Thyroid gland (tissue), 4 donors: ENCODE data around the gene C17orf100. TPM values are rescaled to one million over a fixed set of nuclear protein-coding genes. Genes with fewer than 3 reads are reported as not detected.

Source experiments
- DNase-seq, 2 donors: peaks; one replicate each; pipeline ENCODE4 v3.0.0-alpha.2; 2019
- H3K27ac ChIP-seq, 3 donors: fragments of 200-600 bp; sonication (generic); 1 replicate in 2 of 3; 2 replicates in 1 of 3; pipeline ENCODE4 v1.5.1; 2016 to 2019; ENCODE audit warnings: mild to moderate bottlenecking in 1 of 3, moderate library complexity in 1 of 3
- H3K27me3 ChIP-seq: fragments of 200-600 bp; sonication (generic); one replicate; pipeline ENCODE4 v1.5.1; 2019
- H3K36me3 ChIP-seq, 2 donors: fragments of 200-600 bp; sonication (generic); one replicate each; pipeline ENCODE4 v1.5.1; 2016 to 2019
- H3K4me1 ChIP-seq, 2 donors: fragments of 200-600 bp; sonication (generic); one replicate each; pipeline ENCODE4 v1.5.1; 2017 to 2019
- H3K4me3 ChIP-seq, 3 donors: fragments of 200-600 bp; sonication (generic); replicated peaks in 1 of 3; 1 replicate in 2 of 3; 2 replicates in 1 of 3; pipeline ENCODE4 v1.5.1; 2016; ENCODE audit warnings: mild to moderate bottlenecking in 1 of 3
- H3K9me3 ChIP-seq: fragments of 200-600 bp; sonication (generic); one replicate; pipeline ENCODE4 v1.5.1; 2017
- CTCF ChIP-seq, 6 experiments: fragments of 200-600 bp in 3 of 6; fragments of 450-650 bp in 3 of 6; sonication (generic) in 3 of 6; IDR thresholded peaks; one replicate each; pipeline ENCODE4 v1.5.1; 2016 to 2019; ENCODE audit warnings: antibody characterized with exemption in 6 of 6, mild to moderate bottlenecking in 2 of 6, inconsistent platforms in 1 of 6, moderate library complexity in 1 of 6
- POLR2A ChIP-seq, 2 donors: fragments of 450-650 bp; IDR thresholded peaks; one replicate each; pipeline ENCODE4 v1.6.1; 2017; ENCODE audit warnings: antibody characterized with exemption in 2 of 2, mild to moderate bottlenecking in 2 of 2, moderate library complexity in 1 of 2
- WGBS, 2 donors: methylation state at CpG; one replicate each; pipeline ENCODE4 v1.1.5; 2017; 5-methylcytosine and 5-hydroxymethylcytosine counted together
- intact Hi-C: fragments of 100-400 bp; cut with DNase I; formaldehyde crosslinking; loops from one replicate; pipeline ENCODE4 v1.15.1; 2023
- total RNA-seq, 4 donors: library from RNA; depleted of rRNA; stranded (reverse); fragments of >200 nt; gene quantifications; one replicate each; pipeline ENCODE4 v1.2.3, GENCODE V29; 2016

The C17orf100 gene
- total RNA-seq, 4 donors from 2014 or later = 0.67 to 2.7 (median 2.0) TPM

GRCh38 chr17:6684460-6684783, 32.9 kb downstream of the C17orf100 start:
- Histone ChIP-seq H3K27ac (no peak overlapping the region), H3K9me3 (no peaks in the 10 kb centered on the region), H3K36me3 (no peaks in the 10 kb centered on the region), H3K27me3 (no peaks in the 10 kb centered on the region), H3K4me1 (no peaks in the 10 kb centered on the region), H3K4me3 (no peak overlapping the region)
- DNase-seq = no peak
- 53 to 61% methylated on average over 5 to 7 of the region's 7 CpGs for WGBS, 2 donors
- no peak for TF ChIP-seq CTCF (IDR thresholded peaks at IDR 0.05)
- no peak for TF ChIP-seq POLR2A (IDR thresholded peaks at IDR 0.05)
- intact Hi-C loops = no loop called here

- no peak for TF ChIP-seq POLR2A (IDR thresholded peaks at IDR 0.05)
- TF ChIP-seq CTCF (IDR thresholded peaks at IDR 0.05) = no peak
These were observed 33.6 kb downstream of the C17orf100 start for GRCh38 chr17:6684881-6685767.

GRCh38 chr17:6686026-6686425, 34.5 kb downstream of the C17orf100 start:
- H3K36me3 ChIP-seq = no peaks in the 10 kb centered on the region
- TF ChIP-seq CTCF (IDR thresholded peaks at IDR 0.05) (no peak), POLR2A (IDR thresholded peaks at IDR 0.05) (no peak)
- no peaks in the 10 kb centered on the region for H3K4me1 ChIP-seq
- 88 to 89% methylated on average over 4 of the region's 4 CpGs for WGBS, 2 donors
- H3K4me3 ChIP-seq = no peak overlapping the region
- intact Hi-C loops = no loop called here
- H3K27ac ChIP-seq = no peak overlapping the region
- no peak for DNase-seq
- no peaks in the 10 kb centered on the region for H3K9me3 ChIP-seq
- H3K27me3 ChIP-seq = no peaks in the 10 kb centered on the region

More at GRCh38 chr17:6684881-6685767, 33.6 kb downstream of the C17orf100 start:
- Histone ChIP-seq H3K9me3 (no peaks in the 10 kb centered on the region), H3K4me3 (no peak overlapping the region), H3K27me3 (no peaks in the 10 kb centered on the region), H3K4me1 (no peaks in the 10 kb centered on the region), H3K36me3 (no peaks in the 10 kb centered on the region), H3K27ac (no peak overlapping the region)
- no peak for DNase-seq
- 68 to 73% methylated on average over 12 of the region's 14 CpGs for WGBS, 2 donors
- intact Hi-C loops = no loop called here

GRCh38 chr17:6688944-6689343, 37.4 kb downstream of the C17orf100 start:
- WGBS, 2 donors = 88 to 89% methylated on average over 8 to 9 of the region's 9 CpGs
- no peak for DNase-seq
- Histone ChIP-seq H3K9me3 (no peaks in the 10 kb centered on the region), H3K4me3 (no peak overlapping the region), H3K4me1 (no peaks in the 10 kb centered on the region), H3K27me3 (no peaks in the 10 kb centered on the region), H3K27ac (no peak overlapping the region), H3K36me3 (no peaks in the 10 kb centered on the region)
- TF ChIP-seq POLR2A (IDR thresholded peaks at IDR 0.05) (no peak), CTCF (IDR thresholded peaks at IDR 0.05) (no peak)
- intact Hi-C loops = no loop called here

- Histone ChIP-seq H3K27me3 (no peaks in the 10 kb centered on the region), H3K36me3 (no peaks in the 10 kb centered on the region), H3K4me1 (no peaks in the 10 kb centered on the region), H3K4me3 (no peak overlapping the region), H3K9me3 (no peaks in the 10 kb centered on the region), H3K27ac (no peak overlapping the region)
- WGBS, 2 donors = 85 to 86% methylated on average over 11 of the region's 11 CpGs
- DNase-seq = no peak
- intact Hi-C loops = no loop called here
- TF ChIP-seq POLR2A (IDR thresholded peaks at IDR 0.05) (no peak), CTCF (IDR thresholded peaks at IDR 0.05) (no peak)
These were observed 39.1 kb downstream of the C17orf100 start for GRCh38 chr17:6690641-6691040.
